ENCODE data around the gene MSS51.

DNA sequence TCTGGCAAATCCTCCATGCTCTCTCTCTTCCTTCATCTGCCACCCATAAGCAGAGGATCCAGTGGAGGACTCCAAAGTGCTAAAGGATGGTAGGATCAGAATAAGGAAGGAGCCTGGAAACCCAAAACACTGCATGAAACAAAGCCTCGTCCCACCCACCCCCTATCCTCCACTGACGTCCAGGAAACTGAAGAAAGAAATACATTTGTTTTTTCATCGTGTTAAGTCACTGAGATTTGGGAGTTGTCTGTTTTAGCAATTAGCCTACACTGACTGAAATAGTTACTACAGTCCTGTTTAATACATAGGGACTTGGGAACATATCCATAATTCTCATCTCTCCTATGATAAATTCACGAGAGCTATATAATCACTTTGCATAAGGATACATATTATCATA lies 34.3 kb downstream of the MSS51 start:
- TF ChIP-seq, protein P1, sequence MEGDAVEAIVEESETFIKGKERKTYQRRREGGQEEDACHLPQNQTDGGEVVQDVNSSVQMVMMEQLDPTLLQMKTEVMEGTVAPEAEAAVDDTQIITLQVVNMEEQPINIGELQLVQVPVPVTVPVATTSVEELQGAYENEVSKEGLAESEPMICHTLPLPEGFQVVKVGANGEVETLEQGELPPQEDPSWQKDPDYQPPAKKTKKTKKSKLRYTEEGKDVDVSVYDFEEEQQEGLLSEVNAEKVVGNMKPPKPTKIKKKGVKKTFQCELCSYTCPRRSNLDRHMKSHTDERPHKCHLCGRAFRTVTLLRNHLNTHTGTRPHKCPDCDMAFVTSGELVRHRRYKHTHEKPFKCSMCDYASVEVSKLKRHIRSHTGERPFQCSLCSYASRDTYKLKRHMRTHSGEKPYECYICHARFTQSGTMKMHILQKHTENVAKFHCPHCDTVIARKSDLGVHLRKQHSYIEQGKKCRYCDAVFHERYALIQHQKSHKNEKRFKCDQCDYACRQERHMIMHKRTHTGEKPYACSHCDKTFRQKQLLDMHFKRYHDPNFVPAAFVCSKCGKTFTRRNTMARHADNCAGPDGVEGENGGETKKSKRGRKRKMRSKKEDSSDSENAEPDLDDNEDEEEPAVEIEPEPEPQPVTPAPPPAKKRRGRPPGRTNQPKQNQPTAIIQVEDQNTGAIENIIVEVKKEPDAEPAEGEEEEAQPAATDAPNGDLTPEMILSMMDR (conservative IDR thresholded peaks at IDR 0.05; ENCODE audit: low read length), result no peak
- no peak for TF ChIP-seq EZH2phosphoT487 (IDR thresholded peaks at IDR 0.05; ENCODE audit: borderline replicate concordance)

Data from Loucy (cell line).